ENCODE results near the gene KDM3A.

GRCh38 chr2:86533589-86533988 is 92.4 kb downstream of the KDM3A start:
- TF ChIP-seq CTCF (IDR thresholded peaks at IDR 0.05; ENCODE audit: low read depth, low read length): no peak
- TF ChIP-seq MAX (IDR thresholded peaks at IDR 0.05; ENCODE audit: low read depth, low read length): no peak
- no peak for TF ChIP-seq POLR2A (IDR thresholded peaks at IDR 0.05; ENCODE audit: extremely low read depth, insufficient read length)
- TF ChIP-seq MYC (IDR thresholded peaks at IDR 0.05; ENCODE audit: low read depth, low read length): no peak

Data from NB4 (cell line).